Measurements from ENCODE around the gene RNF111.

DNA sequence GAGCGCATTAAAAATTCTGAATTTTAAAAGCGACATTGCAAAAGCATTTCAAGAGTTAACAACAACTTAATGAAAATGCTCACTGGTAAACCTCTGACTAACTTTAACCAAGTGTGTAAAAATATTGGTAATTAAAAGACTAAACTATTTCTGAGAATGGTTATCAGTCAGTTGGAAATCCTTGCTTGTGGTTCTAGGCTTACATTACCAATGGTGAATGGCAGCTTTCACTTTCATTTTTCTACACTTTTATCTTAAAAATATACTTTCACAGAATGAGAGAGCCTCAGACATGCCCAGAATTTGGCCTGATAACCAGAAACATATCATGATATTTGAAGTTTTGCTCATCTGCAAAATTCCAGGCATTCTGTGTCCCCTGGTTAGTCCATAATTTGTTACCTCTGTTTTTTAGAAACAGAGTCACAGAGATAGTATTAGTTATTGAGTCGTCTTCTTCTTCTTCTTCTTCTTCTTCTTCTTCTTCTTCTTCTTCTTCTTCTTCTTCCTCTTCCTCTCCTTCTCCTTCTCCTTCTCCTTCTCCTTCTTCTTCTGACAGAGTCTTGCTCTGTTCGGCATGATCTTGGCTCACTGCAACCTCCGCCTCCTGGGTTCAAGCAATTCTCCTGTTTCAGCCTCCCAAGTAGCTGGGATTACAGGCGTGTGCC is 5.5 kb upstream of the RNF111 start:
- TF ChIP-seq, protein P1, sequence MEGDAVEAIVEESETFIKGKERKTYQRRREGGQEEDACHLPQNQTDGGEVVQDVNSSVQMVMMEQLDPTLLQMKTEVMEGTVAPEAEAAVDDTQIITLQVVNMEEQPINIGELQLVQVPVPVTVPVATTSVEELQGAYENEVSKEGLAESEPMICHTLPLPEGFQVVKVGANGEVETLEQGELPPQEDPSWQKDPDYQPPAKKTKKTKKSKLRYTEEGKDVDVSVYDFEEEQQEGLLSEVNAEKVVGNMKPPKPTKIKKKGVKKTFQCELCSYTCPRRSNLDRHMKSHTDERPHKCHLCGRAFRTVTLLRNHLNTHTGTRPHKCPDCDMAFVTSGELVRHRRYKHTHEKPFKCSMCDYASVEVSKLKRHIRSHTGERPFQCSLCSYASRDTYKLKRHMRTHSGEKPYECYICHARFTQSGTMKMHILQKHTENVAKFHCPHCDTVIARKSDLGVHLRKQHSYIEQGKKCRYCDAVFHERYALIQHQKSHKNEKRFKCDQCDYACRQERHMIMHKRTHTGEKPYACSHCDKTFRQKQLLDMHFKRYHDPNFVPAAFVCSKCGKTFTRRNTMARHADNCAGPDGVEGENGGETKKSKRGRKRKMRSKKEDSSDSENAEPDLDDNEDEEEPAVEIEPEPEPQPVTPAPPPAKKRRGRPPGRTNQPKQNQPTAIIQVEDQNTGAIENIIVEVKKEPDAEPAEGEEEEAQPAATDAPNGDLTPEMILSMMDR (IDR thresholded peaks at IDR 0.05), result no peak
- TF ChIP-seq SMC3 (IDR thresholded peaks at IDR 0.05), result no peak
- no peak for TF ChIP-seq ZFP36 (IDR thresholded peaks at IDR 0.05; ENCODE audit: borderline replicate concordance, partially characterized antibody)
- TF ChIP-seq RFX5 (IDR thresholded peaks at IDR 0.05), result no peak
